MM.1S (cell line): Measurements from ENCODE around the gene MRPS5.

Experiments
- CTCF ChIP-seq: fragments of 300-600 bp; sonication (generic); IDR thresholded peaks from 2 replicates; pipeline ENCODE4 v1.5.1; 2016; ENCODE audit warnings: antibody characterized with exemption, low read length, mixed read lengths
- EZH2phosphoT487 ChIP-seq: fragments of 300-600 bp; sonication (generic); IDR thresholded peaks from 2 replicates; pipeline ENCODE4 v1.6.1; 2018; ENCODE audit warnings: antibody characterized with exemption, low read length

- no peak for TF ChIP-seq EZH2phosphoT487
- TF ChIP-seq CTCF = peak; percentile 83
These were observed 44.7 kb downstream of the MRPS5 start for GRCh38 chr2:95076705-95077529.
